ENCODE measurements around the gene BAAT.

The BAAT gene

GRCh38 chr9:101311758-101312420, 72.9 kb downstream of the BAAT start:
- DNase-seq, result peak; percentile 16 to 79

DNA sequence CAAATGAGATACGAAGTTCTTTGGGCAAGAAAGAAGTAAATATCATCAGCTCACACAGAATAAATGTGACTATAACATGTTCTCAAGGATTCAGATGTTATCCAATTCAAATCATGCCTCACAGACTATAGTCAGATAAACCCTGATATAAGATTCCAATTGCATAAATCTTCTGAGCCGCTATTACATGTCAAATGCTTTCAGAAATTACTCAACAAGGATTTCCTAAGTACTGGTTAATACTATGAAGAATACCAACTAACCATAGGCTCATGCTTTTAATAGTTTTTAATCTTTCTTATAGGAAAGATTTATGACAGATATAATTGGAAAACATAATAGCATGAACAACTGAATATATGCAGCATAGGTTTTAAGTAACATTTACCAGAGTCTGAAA, 73.6 kb downstream of the BAAT start:
- no peak for DNase-seq
